Renal cortex interstitium (tissue), 11 donors: ENCODE results near the gene BRD7. TPM values are rescaled to one million over a fixed set of nuclear protein-coding genes. Genes with fewer than 3 reads are reported as not detected.
"Not testable (repeated sequence)": the region's sequence is repeated elsewhere in the genome, so short reads cannot be mapped to it uniquely, and the experiment has no call there.

Experiments
- DNase-seq, 11 donors: peaks; one replicate each; pipeline ENCODE4 v3.0.0-alpha.2; 2013; ENCODE audit warnings: low read depth in 9 of 11, low spot score in 4 of 11; ENCODE audit errors: extremely low read depth in 1 of 11
- polyA plus RNA-seq, 3 donors: library from polyadenylated mRNA; unstranded; fragments of 120-200 nt; gene quantifications; one replicate each; pipeline ENCODE4 v1.2.1, GENCODE V29; 2013; ENCODE audit not compliant: insufficient read length in 3 of 3

BRD7 gene
- polyA plus RNA-seq, 3 donors, result 96.2 to 140 (median 117) TPM

GRCh38 chr16:50371036-50371716, 2.4 kb upstream of the BRD7 start:
- no peak for DNase-seq

- DNase-seq, result no peak
Observed at GRCh38 chr16:50369133-50369804, 481 bp upstream of the BRD7 start.

- no peak for DNase-seq
Observed at GRCh38 chr16:50367777-50368409, 895 bp downstream of the BRD7 start.

- DNase-seq, result no peak
Observed at GRCh38 chr16:50365791-50366575, 2.8 kb downstream of the BRD7 start.

GRCh38 chr16:50363656-50364055, 5.1 kb downstream of the BRD7 start:
- DNase-seq, result no peak

- DNase-seq, result no peak
Observed at GRCh38 chr16:50360779-50361178, 8.0 kb downstream of the BRD7 start.

GRCh38 chr16:50360033-50360778, 8.6 kb downstream of the BRD7 start:
- DNase-seq, result no peak

GRCh38 chr16:50359626-50360025, 9.2 kb downstream of the BRD7 start:
- DNase-seq, result no peak

- no peak for DNase-seq
Observed at GRCh38 chr16:50354629-50355456, 13.9 kb downstream of the BRD7 start.

GRCh38 chr16:50354082-50354481, 14.7 kb downstream of the BRD7 start:
- no peak for DNase-seq

GRCh38 chr16:50351952-50352351, 16.8 kb downstream of the BRD7 start:
- DNase-seq, result no peak

- DNase-seq, result no peak
Observed at GRCh38 chr16:50351116-50351515, 17.7 kb downstream of the BRD7 start.

- not testable (repeated sequence) for DNase-seq
Observed at GRCh38 chr16:50345210-50345609, 23.6 kb downstream of the BRD7 start.

GRCh38 chr16:50343566-50343965, 25.2 kb downstream of the BRD7 start:
- not testable (repeated sequence) for DNase-seq

- DNase-seq, result no peak
Observed at GRCh38 chr16:50340578-50340977, 28.2 kb downstream of the BRD7 start.

- DNase-seq, result no peak
Observed at GRCh38 chr16:50338371-50339231, 30.2 kb downstream of the BRD7 start.

- no peak for DNase-seq
Observed at GRCh38 chr16:50336884-50337283, 31.9 kb downstream of the BRD7 start.
